C1 segment of cervical spinal cord (tissue), 14 donors: Measurements from ENCODE around the gene WDR5.

Experiments used
- DNase-seq, 14 donors: peaks; one replicate each; lab custom pipeline; 2025; lab: John Stamatoyannopoulos, UW

Gene WDR5

GRCh38 chr9:134173127-134174072 is 37.5 kb downstream of the WDR5 start:
- DNase-seq: no peak

GRCh38 chr9:134174073-134174449 is 38.2 kb downstream of the WDR5 start:
- DNase-seq: no peak

- DNase-seq: no peak
Observed at GRCh38 chr9:134174526-134175290, 38.8 kb downstream of the WDR5 start.

DNA sequence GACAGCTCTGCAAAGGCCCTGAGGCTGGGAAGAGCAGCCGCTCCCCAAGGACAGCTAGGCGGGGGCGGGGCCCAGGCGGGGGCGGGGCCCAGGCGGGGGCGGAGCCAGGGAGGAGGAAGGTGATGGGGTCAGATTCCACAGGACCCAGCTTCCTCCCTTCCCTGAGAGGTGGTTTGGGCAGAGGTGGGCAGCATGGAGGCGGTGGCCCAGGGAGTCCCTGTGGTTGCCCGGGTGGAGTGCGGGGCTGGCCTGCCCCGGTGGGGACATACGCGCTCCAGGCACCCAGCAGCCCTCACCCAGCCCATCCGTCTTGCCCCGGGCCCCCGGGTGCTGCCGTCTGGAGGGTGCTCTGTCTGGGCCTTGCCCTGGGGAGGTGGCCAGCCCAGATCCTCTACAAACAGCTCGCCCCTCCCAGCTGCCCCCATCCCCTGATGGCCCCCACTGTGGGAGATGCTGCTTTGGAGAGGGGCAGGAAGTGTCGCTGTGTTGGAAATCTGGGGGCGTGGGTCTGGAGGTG is 39.5 kb downstream of the WDR5 start:
- DNase-seq: no peak

DNA sequence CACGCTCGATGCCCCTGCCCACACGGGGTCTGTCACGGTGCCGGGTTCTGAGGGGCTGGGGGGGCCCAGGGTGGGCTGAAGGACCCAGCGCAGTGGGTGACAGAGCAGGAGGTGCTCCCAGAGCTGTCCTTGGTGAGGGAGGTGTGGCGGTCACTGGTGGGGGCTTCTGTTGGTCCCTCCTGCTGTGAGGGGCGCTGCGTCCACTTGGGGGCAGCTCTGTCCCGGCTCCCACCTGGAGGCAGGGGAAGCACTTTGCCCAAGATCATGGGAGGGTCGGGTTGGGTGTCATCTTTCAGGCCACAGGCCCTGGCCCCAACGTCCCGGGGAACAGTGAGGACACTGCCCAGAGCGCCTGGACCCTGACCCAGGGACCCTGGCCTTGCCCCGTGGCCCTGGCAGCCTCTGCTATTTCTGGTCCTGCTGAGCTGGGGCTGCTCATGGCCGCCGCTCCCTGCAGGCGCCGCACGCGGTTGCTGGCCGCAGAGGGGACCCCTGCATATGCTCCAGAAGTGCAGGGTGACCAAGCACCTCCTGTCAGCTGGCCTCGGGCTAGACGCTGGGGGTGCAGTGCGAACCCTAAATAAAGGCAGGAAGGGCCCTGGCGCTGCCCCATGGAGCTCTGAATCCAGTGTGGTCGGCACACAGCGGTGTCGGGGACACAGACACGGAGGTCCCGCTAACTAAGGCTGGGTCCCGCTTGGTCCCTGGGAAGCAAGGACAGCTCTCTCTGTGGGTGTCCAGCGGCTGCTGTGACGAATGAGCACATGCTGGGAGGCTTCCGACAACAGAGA is 40.1 kb downstream of the WDR5 start:
- no peak for DNase-seq

DNA sequence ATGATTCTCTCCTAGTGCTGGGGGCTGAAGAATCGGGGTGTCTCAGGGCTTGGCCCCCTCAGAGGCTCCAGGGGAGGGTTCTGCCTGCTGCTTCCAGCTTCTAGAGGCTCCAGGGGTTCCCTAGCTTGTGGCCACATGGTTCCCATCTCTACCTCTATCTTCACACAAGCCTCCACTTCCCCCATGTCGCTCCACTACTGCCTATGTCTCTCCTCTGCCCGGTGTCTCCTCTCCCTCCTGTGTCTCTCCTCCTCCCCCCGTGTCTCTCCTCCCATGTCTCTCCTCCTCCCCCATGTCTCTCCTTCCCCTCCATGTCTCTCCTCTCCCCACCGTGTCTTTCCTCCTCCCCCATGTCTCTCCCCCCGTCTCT is 40.7 kb downstream of the WDR5 start:
- no peak for DNase-seq

- DNase-seq: no peak
Observed at GRCh38 chr9:134177186-134177585, 41.3 kb downstream of the WDR5 start.

- no peak for DNase-seq
Observed at GRCh38 chr9:134177624-134178393, 41.9 kb downstream of the WDR5 start.

- DNase-seq: no peak
Observed at GRCh38 chr9:134178394-134178767, 42.5 kb downstream of the WDR5 start.

DNA sequence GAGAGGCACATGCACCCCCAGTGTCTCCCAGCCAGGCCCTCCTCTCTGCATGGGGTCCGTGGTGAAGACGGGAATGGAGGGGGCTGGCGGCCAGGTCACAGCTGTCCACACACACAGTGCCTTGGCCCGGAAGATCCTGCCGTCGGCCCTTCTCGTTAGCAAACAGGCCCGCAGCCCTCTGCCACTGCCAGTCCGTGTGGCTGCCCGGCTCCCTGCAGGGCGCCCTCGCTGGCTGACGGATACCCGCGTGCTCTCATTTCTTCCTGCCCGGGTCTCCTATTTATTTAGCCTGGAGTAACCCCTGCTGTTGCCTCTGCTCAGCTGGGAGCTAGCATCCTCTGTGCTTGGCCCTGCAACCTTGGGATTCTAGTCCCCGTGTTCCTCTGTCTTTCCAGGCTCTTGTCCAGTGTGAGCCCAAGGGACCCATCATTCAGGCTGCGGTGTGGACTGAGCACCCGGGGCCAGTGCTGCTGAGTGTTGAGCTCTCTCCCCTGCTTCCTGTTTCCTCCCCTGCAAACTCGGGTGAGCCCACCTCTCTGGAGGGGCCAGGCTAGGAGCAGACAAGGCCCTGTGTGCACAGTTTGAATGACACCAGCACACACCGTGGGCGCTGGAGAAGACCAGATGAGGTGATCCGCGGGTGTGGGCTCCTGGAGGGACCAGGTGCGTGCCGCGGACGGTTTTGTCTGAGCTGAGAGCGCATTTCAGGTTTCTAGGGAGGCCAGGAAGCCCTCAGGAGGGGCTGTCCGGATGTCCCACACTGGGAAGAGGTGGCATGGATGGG is 43.1 kb downstream of the WDR5 start:
- DNase-seq: no peak

GRCh38 chr9:134179595-134179917 is 43.7 kb downstream of the WDR5 start:
- DNase-seq: no peak

DNA sequence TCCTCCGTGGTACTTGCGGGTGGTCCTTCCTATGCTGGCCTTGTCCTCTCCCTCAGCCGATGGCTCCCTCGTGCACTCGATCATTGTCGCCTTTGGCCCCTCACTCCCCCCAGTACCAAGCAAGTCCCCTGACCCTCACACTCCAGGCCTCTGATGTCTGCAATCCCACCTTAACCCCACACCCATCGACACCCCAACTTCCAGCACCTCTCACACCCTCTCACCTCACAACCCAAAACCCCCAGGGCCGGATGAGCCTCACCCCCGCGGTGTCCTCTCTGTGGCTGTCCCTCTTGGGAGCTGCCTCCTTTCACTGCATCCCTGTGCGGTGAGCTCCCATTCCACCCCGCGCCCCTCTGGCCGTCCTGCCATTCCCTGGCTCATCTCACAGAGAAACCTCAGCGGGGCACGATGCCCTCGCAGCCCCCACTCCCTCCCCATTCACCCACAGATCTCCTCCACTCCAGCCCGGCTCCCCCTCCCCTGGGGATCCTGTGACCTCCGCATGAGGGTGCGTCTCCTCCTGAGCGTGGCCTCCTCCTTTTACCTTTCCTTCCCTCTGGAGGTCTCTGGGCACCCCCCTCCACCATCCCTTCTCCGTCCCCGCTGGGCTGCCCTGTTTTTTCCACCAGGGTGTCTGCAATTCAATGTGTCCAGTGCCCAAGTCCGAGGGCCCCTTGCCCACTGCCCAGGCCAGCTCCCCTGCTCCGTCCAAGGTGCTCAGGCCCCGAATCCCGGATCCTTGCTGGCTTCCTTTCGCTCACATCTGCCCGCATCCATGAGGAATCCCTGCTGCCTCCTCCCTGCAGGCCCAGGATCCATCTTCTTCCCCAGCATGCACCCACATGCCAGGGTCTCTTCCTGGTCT is 44.3 kb downstream of the WDR5 start:
- DNase-seq: no peak

- DNase-seq: no peak
Observed at GRCh38 chr9:134180786-134181647, 45.1 kb downstream of the WDR5 start.

- DNase-seq: no peak
Observed at GRCh38 chr9:134181648-134182034, 45.8 kb downstream of the WDR5 start.

GRCh38 chr9:134182554-134183085 is 46.7 kb downstream of the WDR5 start:
- no peak for DNase-seq

DNA sequence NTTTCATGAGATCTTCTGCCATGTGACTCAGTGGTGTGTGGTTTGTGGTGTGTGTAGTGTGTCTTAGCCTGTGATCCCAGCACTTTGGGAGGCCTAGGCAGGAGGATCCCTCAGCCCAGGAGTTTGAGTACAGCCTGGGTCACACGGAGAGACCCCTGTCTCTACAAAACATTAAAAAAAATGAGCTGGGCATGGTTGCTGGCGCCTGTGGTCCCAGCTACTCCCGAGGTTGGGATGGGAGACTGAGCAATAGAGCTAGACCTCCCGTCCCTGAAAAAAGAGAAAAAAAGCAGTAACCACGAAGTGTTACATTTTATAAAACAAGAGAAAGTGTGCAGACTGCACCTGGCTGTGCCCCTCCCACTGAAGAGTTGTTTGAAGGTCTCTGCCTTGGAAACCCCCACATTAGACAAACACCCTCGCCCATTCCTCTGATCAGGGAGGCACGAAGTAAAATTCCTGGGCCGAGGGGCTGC is 49.7 kb downstream of the WDR5 start:
- no peak for DNase-seq

- no peak for DNase-seq
Observed at GRCh38 chr9:134186471-134187109, 50.7 kb downstream of the WDR5 start.

DNA sequence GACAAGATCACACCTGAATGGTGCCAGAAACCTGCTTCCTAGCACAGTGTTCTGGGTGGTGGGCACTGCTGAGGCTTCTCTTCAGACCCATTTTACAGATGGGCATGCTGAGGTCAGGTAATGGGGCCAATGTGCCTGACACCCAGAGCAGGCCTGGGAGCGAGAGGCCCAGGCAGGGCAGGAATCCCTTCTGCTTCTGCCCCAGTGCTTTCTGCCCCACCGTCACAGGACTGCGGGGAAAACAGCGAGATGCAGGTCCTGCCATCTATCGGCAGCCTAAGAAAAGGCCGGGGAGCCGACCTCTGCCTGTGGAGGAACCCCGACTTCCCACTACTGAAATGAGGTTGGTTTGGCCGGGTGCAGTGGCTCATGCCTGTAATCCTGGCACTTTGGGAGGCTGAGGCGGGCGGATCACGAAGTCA is 51.2 kb downstream of the WDR5 start:
- DNase-seq: no peak
